Stimulated activated CD4-positive, alpha-beta T cell treated with anti-CD3 and anti-CD28 coated beads, Interleukin-1b, Interleukin-23, amount 100 ng/mL, for 4 hours (primary cell): ENCODE data around the gene CELF5.
"Not testable (repeated sequence)": the region's sequence is repeated elsewhere in the genome, so short reads cannot be mapped to it uniquely, and the experiment has no call there.

Experiments used
- DNase-seq, 2 donors: peaks; one replicate each; pipeline ENCODE4 v3.0.0-alpha.2; 2020; ENCODE audit warnings: low read depth in 2 of 2

Gene CELF5

GRCh38 chr19:3190470-3190770, 34.0 kb upstream of the CELF5 start:
- DNase-seq, result no peak

GRCh38 chr19:3190921-3191805, 33.3 kb upstream of the CELF5 start:
- no peak for DNase-seq

GRCh38 chr19:3191806-3192104, 32.7 kb upstream of the CELF5 start:
- not testable (repeated sequence) for DNase-seq

DNA sequence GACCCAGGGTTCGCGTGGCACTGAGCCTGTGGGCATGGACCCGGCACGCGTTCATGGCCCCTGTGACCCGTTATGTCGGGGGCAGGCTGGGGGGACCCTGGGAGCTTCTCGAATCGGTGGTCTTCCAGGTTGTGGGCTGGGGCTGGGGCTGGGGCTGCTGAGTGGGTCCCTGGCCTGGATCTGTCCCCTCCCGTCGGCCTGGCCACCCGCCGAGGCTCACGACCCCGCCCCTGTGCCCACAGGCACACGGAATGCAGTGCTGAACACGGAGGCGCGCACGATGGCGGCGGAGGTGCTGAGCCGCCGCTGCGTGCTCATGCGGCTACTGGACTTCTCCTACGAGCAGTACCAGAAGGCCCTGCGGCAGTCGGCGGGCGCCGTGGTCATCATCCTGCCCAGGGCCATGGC, 32.2 kb upstream of the CELF5 start:
- DNase-seq, result no peak

DNA sequence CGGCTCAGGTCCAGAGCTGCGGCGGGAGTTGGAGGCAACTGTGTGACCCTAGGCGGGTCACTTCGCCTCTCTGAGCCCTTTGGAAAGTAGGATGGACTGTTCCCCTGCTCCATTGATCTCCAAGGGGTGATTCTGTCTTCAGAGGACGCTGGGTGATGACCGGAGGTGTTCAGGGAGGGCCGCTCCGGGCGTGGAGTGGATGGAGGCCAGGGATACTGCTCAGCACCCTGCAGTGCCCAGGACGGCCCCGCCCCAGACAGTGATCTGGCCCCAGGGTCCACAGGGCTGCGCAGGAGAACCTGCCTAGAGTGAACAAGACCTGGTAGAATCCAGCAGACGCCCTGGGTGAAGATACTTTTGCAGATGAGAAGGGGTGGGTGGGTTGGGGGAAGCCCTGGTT, 31.8 kb upstream of the CELF5 start:
- no peak for DNase-seq

DNA sequence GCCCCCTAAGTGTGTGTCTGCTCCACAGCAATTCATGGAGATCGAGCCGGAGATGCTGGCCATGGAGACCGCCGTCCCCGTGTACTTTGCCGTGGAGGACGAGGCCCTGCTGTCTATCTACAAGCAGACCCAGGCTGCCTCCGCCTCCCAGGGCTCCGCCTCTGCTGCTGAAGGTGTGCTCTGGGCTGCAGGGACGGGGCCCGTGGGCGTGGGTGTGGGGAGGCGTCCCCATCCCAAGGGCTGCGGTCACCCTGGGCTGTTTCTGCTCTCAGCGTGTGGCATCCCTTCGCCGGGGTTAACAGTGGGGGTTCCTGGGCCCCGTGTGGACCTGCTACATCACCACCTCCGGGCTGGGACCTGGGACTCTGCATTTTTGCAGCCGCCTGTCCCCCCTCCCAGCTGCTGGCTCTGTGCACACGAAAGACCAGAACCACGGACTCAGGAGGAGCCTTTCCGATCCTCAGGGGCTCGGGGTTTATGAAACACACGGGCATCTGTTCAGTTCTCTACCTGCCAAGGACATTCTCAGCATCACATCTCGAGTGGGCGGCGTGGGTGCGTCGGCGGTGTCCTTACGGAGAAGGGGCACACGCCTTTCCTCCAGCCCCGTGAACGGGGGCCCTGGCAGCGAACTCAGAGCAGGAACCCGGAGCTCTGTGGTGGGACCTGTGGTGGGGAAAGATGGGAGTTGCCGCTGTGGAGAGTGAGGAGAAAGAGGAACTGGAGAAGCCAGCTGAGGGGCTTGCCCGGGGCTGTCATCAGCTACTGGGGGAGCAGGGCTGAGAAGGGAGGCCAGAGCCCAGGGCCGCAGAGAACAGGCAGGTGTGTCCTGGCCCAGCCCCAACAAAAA, 31.0 kb upstream of the CELF5 start:
- DNase-seq, result no peak

DNA sequence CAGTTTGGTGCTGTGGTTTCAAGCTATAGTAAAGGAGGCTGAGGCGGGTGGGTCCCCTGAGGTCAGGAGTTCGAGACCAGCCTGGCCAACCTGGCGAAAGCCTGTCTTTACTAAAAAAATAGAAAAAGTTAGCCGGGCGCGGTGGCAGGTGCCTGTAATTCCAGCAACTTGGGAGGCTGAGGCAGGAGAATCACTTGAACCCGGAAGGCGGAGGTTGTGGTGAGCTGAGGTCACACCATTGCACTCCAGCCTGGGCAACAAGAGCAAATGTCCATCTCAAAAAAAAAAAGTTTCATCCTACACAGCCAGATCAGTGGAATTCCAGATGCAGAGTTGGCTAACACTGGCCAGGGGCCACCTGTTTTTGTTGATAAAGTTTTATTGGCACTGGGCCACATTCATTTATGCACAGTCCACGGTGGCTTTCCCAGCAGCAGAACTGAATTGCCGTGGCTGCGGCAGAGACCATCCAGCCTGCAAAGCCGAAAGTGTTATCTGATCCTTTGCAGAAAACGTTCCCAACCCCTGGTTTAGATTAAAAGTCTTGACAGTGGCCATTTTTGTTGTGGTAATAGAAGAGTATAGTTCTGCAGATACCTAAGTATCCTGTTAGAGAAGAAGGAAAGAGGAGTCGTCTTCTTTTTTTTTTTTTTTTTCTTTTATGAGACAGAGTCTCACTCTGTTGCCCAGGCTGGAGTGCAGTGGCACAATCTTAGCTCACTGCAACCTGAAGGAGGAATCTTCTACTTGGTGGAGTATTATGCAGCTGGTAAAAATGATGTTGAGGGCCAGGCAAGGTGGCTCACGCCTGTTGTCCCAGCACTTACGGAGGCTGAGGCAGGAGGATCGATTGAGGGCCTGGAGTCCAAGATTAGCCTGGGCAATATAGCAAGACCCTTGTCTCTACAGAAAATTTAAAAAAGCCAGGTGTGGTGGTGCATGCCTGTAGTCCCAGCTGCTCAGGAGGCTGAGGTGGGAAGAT, 30.1 kb upstream of the CELF5 start:
- DNase-seq, result no peak

- no peak for DNase-seq
These were observed 28.2 kb upstream of the CELF5 start for GRCh38 chr19:3196064-3196932.

GRCh38 chr19:3196933-3197205, 27.6 kb upstream of the CELF5 start:
- DNase-seq, result no peak

- DNase-seq, result no peak
These were observed 25.4 kb upstream of the CELF5 start for GRCh38 chr19:3198901-3199700.

DNA sequence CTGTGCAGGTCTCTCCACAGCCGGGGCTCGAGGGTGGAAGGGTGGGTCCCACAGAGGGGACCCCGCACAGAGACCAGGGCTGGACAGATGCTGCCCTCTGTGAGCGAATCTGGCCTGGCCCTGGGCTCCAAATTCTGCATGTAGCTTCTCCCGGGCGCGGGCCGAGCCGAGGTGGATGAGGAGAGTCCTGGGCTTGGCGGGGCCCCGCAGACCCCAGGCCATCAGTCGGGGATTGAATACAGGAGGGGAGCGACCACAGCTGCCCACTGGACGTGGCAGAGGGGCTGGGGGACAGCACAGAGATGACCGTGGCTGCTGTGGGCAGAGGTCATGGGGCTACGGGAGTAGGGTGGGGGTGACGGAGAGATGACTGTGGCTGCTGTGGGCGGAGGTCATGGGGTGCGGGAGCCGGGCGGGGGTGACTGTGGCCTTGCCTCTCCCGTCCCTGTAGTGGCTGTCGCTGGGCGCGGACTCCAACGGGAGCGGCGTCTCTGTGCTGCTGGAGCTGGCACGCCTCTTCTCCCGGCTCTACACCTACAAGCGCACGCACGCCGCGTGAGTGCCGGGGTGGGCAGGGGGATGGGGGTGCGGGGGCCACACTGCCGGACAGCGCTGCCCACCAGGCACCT, 23.3 kb upstream of the CELF5 start:
- DNase-seq, result no peak

DNA sequence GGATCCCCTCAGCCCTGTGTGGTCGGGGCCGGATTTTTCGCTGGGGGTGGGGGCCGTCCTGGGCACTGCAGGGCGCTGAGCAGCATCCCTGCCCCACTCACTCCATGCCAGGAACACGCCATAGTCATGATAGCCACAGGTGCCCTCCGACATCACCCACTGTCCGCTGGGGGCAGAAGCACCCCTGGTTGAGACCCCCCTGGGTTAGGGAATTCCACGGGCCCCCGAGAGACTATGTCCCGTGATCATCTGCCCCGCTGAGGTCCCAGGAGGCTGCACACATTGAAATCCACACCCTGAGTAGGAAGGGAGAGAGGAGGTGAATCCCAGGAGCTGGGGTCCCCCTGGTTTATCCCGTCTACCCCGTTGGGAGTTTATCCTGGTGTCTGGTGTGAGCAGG, 22.6 kb upstream of the CELF5 start:
- no peak for DNase-seq

DNA sequence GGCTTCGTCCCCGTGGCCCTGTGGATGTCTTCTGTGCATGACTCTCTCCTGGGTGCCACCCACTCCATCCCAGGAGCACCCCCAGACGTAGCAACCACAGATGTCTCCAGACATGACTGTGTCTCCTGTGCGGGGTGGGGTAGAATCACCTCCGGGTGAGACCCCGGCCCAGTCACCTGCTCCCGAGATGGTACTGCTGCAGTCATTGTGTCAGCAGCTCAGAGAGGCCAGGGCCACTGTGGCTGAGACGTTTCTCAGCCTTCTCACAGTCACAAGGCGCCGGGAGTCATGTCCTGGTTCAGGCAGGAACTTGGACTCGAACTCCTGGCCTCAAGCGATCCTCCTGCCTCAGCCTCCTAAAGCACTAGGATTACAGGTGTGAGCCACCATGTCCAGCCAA, 22.1 kb upstream of the CELF5 start:
- no peak for DNase-seq

DNA sequence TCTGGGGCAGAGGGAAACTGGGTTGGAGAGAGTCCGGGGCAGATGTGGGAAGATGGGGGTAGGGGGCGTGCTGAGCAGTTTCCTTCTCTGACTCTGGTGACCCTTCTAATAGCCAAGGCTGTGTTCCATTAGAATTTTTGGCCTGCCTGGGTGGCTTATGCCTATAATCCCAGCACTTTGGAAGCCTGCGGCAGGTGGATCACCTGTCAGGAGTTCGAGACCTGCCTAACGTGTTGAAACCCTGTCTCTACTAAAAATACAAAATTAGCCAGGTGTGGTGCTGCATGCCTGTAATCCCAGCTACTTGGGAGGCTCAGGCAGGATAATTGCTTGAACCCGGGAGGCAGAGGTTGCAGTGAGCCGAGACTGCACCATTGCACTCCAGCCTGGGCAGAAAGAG, 21.6 kb upstream of the CELF5 start:
- not testable (repeated sequence) for DNase-seq

DNA sequence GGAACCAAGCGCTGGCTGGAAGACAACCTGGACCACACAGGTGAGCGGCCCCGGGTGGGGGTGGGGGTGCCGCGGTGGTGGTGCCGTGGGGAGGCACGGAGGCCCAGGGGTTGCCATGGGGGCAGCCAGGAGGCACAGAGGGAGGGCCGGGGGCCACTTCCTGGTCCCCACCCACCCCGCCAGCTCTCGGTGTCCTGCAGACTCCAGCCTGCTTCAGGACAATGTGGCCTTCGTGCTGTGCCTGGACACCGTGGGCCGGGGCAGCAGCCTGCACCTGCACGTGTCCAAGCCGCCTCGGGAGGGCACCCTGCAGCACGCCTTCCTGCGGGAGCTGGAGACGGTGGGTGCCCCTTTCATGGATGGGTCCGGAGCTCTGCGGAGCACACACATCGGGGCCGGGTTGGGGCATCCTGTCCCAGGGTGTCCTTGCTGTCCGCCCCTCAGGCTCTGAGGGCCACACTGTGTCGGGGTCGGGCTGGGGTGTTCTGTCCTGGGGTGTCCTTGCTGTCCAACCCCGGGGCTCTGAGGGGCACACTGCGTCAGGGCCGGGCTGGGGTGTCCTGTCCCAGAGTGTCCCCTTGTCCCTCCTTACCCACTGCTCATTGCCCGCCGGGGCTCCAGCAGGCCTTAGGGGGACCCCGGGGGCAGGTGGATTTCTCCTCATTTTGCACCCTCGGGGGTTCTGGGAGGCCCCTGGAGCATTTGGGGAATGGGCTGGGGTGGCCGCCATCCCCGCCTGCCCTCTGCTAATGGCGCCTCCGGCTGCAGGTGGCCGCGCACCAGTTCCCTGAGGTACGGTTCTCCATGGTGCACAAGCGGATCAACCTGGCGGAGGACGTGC, 20.4 kb upstream of the CELF5 start:
- DNase-seq, result no peak

DNA sequence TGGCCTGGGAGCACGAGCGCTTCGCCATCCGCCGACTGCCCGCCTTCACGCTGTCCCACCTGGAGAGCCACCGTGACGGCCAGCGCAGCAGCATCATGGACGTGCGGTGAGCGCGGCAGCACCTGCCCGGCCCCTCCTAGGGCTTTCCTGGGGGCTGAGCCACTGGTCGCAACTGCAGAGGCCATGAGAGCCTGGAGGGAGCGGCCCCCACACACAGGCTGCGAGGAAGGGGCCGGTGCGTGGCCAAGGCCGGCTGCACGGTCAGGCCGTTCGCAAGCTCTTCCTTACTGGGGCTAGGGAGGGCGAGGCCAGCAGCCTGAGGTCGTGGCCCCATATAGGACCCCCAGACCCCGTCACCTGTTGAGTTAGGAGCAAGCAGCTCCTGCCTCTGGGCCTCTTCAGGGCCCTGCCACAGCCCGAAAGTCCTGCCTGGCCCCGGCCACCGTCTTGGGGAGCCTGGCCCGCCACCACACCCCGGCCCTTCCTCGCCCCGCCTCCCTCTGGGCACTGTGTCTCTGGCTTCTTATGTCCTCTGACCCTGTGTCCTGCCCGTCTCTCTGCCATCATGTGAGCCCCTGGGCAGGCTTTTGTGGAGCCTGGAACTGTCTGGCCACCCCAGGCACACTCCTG, 19.7 kb upstream of the CELF5 start:
- DNase-seq, result no peak

DNA sequence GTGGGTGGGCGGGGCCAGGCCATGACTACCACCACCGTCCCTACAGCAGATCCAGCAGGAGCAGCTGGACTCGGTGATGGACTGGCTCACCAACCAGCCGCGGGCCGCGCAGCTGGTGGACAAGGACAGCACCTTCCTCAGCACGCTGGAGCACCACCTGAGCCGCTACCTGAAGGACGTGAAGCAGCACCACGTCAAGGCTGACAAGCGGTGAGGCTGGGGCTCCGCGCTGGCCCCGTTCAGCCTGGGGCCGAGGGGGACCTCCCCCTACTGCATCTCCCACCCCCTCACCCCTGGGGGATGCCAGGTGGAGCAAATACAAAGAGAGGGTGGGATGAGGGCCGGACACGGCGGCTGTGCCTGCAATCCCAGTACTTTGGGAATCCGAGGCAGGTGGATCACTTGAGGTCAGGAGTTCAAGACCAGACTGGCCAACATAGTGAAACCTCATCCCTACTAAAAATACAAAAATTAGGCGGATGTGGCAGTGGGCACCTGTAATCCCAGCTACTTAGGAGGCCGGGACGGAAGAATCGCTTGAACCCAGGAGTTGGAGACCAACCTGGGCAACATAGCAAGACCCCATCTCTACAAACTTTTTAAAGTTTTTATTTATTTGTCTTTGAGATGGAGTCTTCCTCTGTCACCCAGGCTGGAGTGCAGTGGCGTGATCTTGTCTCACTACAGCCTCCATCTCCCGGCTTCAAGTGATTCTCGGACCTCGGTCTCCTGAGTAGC, 18.1 kb upstream of the CELF5 start:
- DNase-seq, result no peak
